IMR-90 (cell line): ENCODE results near the gene PCDHA1. TPM values are rescaled to one million over a fixed set of nuclear protein-coding genes. Genes with fewer than 3 reads are reported as not detected.

ENCODE experiments used
- ATAC-seq: fragments of 200-7000 bp; cut with Tn5 transposase; 2 replicates; pipeline ENCODE4 v1.9.1; 2020; ENCODE audit warnings: low read depth, mild to moderate bottlenecking, moderate library complexity
- BruUV-seq: library from RNA; stranded (reverse); fragments of 400-500 nt; replicated peaks from 2 replicates; lab custom pipeline; 2021; lab: Mats Ljungman, UMichigan
- CTCF ChIA-PET: fragments of 300-600 bp; formaldehyde crosslinking; extraction: SDS; loops from one replicate; lab custom pipeline; 2021; ENCODE audit warnings: antibody characterized with exemption; lab: Yijun Ruan, JAX
- POLR2A ChIA-PET: fragments of 300-600 bp; sonication (Branson Sonifier 250); formaldehyde crosslinking; loops from one replicate; lab custom pipeline; 2022; ENCODE audit warnings: antibody characterized with exemption; ENCODE audit not compliant: unreplicated experiment; lab: Charles Lee
- DNase-seq: peaks from one replicate; pipeline ENCODE4 v3.0.0; 2013
- H2AFZ ChIP-seq: replicated peaks from 2 replicates; pipeline ENCODE3; 2013; ENCODE audit warnings: low read length, mild to moderate bottlenecking; ENCODE audit not compliant: poor library complexity
- H2AK5ac ChIP-seq: 2 replicates; pipeline ENCODE4 v1.6.1; 2013; ENCODE audit warnings: low read depth, low read length, inconsistent platforms
- H2AK9ac ChIP-seq: replicated peaks from 2 replicates; pipeline ENCODE3; 2013; ENCODE audit warnings: mild to moderate bottlenecking, low read depth, low read length, moderate library complexity; ENCODE audit not compliant: poor library complexity
- H2BK120ac ChIP-seq: 2 replicates; pipeline ENCODE4 v1.6.1; 2013; ENCODE audit warnings: low read depth, low read length, inconsistent platforms
- H2BK15ac ChIP-seq: 3 replicates; pipeline ENCODE4 v1.6.1; 2013; ENCODE audit warnings: low read depth, low read length, inconsistent platforms
- H2BK20ac ChIP-seq: 2 replicates; pipeline ENCODE4 v1.6.1; 2013; ENCODE audit warnings: low read depth, mild to moderate bottlenecking, inconsistent platforms, low read length, moderate library complexity
- H2BK5ac ChIP-seq: 2 replicates; pipeline ENCODE4 v1.6.1; 2013; ENCODE audit warnings: mild to moderate bottlenecking, low read depth, low read length, inconsistent platforms; ENCODE audit not compliant: poor library complexity, severe bottlenecking
- H3K14ac ChIP-seq: replicated peaks from 2 replicates; pipeline ENCODE4 v1.6.1; 2013; ENCODE audit warnings: low read depth, low read length, inconsistent platforms
- H3K18ac ChIP-seq: 2 replicates; pipeline ENCODE4 v1.6.1; 2013; ENCODE audit warnings: low read depth, low read length, control low read depth
- H3K23ac ChIP-seq: 2 replicates; pipeline ENCODE4 v1.6.1; 2013; ENCODE audit warnings: low read depth, low read length, inconsistent platforms
- H3K27ac ChIP-seq: 2 replicates; pipeline ENCODE4 v1.5.1; 2013; ENCODE audit warnings: mild to moderate bottlenecking, control low read depth, low read length; ENCODE audit not compliant: insufficient read depth
- H3K27me3 ChIP-seq: 2 replicates; pipeline ENCODE4 v1.6.1; 2013; ENCODE audit warnings: low read length; ENCODE audit not compliant: control insufficient read depth, insufficient read depth
- H3K36me3 ChIP-seq: 2 replicates; pipeline ENCODE4 v1.6.1; 2013; ENCODE audit warnings: low read length, mixed read lengths; ENCODE audit not compliant: control insufficient read depth, insufficient read depth
- H3K4ac ChIP-seq: 2 replicates; pipeline ENCODE4 v1.6.1; 2013; ENCODE audit warnings: low read depth, low read length, inconsistent platforms
- H3K4me1 ChIP-seq: 2 replicates; pipeline ENCODE4 v1.6.1; 2013; ENCODE audit warnings: low read length, mixed read lengths; ENCODE audit not compliant: control insufficient read depth, insufficient read depth
- H3K4me2 ChIP-seq: 2 replicates; pipeline ENCODE4 v1.6.1; 2013; ENCODE audit warnings: low read depth, mild to moderate bottlenecking, control low read depth, low read length, moderate library complexity
- H3K4me3 ChIP-seq: 2 replicates; pipeline ENCODE4 v1.5.1; 2013; ENCODE audit warnings: low read depth, mild to moderate bottlenecking, control low read depth, low read length, moderate library complexity; ENCODE audit not compliant: insufficient read depth
- H3K56ac ChIP-seq: 2 replicates; pipeline ENCODE4 v1.6.1; 2013; ENCODE audit warnings: low read length, inconsistent platforms; ENCODE audit not compliant: insufficient read depth; ENCODE audit errors: extremely low read depth
- H3K79me1 ChIP-seq, 2 experiments: 2 replicates each; pipeline ENCODE4 v1.6.1; 2013; ENCODE audit warnings: low read length in 2 of 2, inconsistent platforms in 1 of 2, low read depth in 1 of 2
- H3K9ac ChIP-seq: 2 replicates; pipeline ENCODE4 v1.6.1; 2013; ENCODE audit warnings: low read depth, low read length, control low read depth
- H3K9me1 ChIP-seq: 2 replicates; pipeline ENCODE4 v1.6.1; 2013; ENCODE audit warnings: low read length, inconsistent platforms; ENCODE audit not compliant: insufficient read depth
- H3K9me3 ChIP-seq: 2 replicates; pipeline ENCODE4 v1.6.1; 2013; ENCODE audit warnings: low read length; ENCODE audit not compliant: control insufficient read depth, insufficient read depth
- H4K20me1 ChIP-seq: 2 replicates; pipeline ENCODE4 v1.6.1; 2013; ENCODE audit warnings: low read length, inconsistent platforms; ENCODE audit not compliant: insufficient read depth
- H4K5ac ChIP-seq: 2 replicates; pipeline ENCODE4 v1.6.1; 2013; ENCODE audit warnings: mild to moderate bottlenecking, low read depth, low read length, control low read depth
- H4K8ac ChIP-seq, 2 experiments: 2 replicates each; pipeline ENCODE4 v1.6.1; 2013; ENCODE audit warnings: low read depth in 2 of 2, low read length in 2 of 2, control low read depth in 1 of 2, inconsistent platforms in 1 of 2
- H4K91ac ChIP-seq: 2 replicates; pipeline ENCODE4 v1.6.1; 2013; ENCODE audit warnings: low read depth, low read length, inconsistent platforms; ENCODE audit not compliant: insufficient read depth
- CEBPB ChIP-seq: IDR thresholded peaks from 2 replicates; pipeline ENCODE4 v1.6.1; 2012; ENCODE audit warnings: low read depth, low read length, improper control_type of control experiment
- MAFK ChIP-seq: IDR thresholded peaks from 2 replicates; pipeline ENCODE4 v1.6.1; 2012; ENCODE audit warnings: low read depth, low read length, improper control_type of control experiment
- MAZ ChIP-seq: IDR thresholded peaks from 2 replicates; pipeline ENCODE4 v1.6.1; 2012; ENCODE audit warnings: low read depth, mild to moderate bottlenecking, low read length, improper control_type of control experiment, moderate library complexity, borderline replicate concordance
- POLR2A ChIP-seq: IDR thresholded peaks from 2 replicates; pipeline ENCODE4 v1.6.1; 2012; ENCODE audit warnings: mild to moderate bottlenecking, low read depth, low read length
- RCOR1 ChIP-seq: IDR thresholded peaks from 2 replicates; pipeline ENCODE4 v1.6.1; 2012; ENCODE audit warnings: mild to moderate bottlenecking, low read length, improper control_type of control experiment; ENCODE audit not compliant: insufficient replicate concordance
- RFX5 ChIP-seq: IDR thresholded peaks from 2 replicates; pipeline ENCODE4 v1.8.0; 2012; ENCODE audit warnings: low read depth, mild to moderate bottlenecking, low read length, moderate library complexity
- WGBS, 2 experiments: methylation state at CpG; one replicate each; pipeline versions ENCODE4 v1.1.5 to v1.1.7; 2013; ENCODE audit warnings: missing lambda C conversion rate in 2 of 2; ENCODE audit not compliant: insufficient read length in 1 of 2; ENCODE audit errors: extremely low coverage in 2 of 2; 5-methylcytosine and 5-hydroxymethylcytosine counted together
- dilution Hi-C: fragments of 300-500 bp; cut with HindIII; formaldehyde crosslinking; loops from one replicate; pipeline ENCODE4 v1.14.3; 2018; ENCODE audit warnings: low sequenced_read_pairs; ENCODE audit not compliant: unreplicated experiment
- in situ Hi-C: fragments of 300-500 bp; cut with MboI; formaldehyde crosslinking; loops from 3 replicates; pipeline ENCODE4 v1.14.3; 2019; ENCODE audit warnings: low sequenced_read_pairs, inconsistent platforms, mixed read lengths
- intact Hi-C: fragments of 100-400 bp; cut with micrococcal nuclease; formaldehyde crosslinking; loops from 2 replicates; pipeline ENCODE4 v1.10.0; 2022
- polyA plus RNA-seq, 3 experiments: library from polyadenylated mRNA; depleted of rRNA; stranded (reverse); fragments of >200 nt; gene quantifications; 2 replicates each; pipeline ENCODE4 v1.2.3, GENCODE V29; 2012; ENCODE audit warnings: low replicate concordance in 1 of 3
- total RNA-seq: library from RNA; depleted of rRNA; stranded (reverse); fragments of >200 nt; gene quantifications from 2 replicates; pipeline ENCODE4 v1.2.3, GENCODE V29; 2012
- TF ChIP-seq, protein P1 (sequence below): fragments of 150-350 bp; IDR thresholded peaks from 2 replicates; pipeline ENCODE4 v1.6.1; 2017; ENCODE audit warnings: mild to moderate bottlenecking, antibody characterized with exemption, low read length, low read depth

PCDHA1 gene
- total and polyA plus RNA-seq, 2 of the 4 experiments (the other 2 are of a cell fraction): under 0.01 to 0.05 TPM

DNA sequence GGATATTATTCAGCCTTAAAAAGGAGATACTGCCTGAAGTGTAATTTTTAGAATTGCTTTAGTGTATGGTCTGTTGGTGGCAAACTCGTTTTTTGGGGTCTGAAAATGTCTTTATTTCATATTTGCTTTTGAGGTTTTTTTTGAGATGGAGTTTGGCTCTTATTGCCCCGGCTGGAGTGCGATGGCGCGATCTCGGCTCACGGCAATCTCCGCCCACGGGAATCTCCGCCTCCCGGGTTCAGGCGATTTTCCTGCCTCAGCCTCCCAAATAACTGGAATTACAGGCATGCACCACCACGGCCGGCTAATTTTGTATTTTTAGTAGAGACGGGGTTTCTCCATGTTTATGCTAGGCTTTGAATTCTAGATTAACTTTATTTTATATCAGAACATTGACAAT lies 245.1 kb downstream of the PCDHA1 start:
- H3K9ac ChIP-seq: no peak overlapping the region
- no peak overlapping the region for H4K5ac ChIP-seq
- no peak overlapping the region for H2BK20ac ChIP-seq
- no peak overlapping the region for H3K56ac ChIP-seq
- no peak overlapping the region for H3K14ac ChIP-seq
- no peak overlapping the region for H3K23ac ChIP-seq
- no peak overlapping the region for H3K4me3 ChIP-seq
- no peak overlapping the region for H3K27ac ChIP-seq
- no peaks in the 10 kb centered on the region for H3K27me3 ChIP-seq
- H3K79me1 ChIP-seq: no peaks in the 10 kb centered on the region
- WGBS, 2 experiments: no CpG with 5 or more reads among the region's 15 CpGs
- H2BK15ac ChIP-seq: no peak overlapping the region
- no peak overlapping the region for H4K8ac ChIP-seq
- no peaks in the 10 kb centered on the region for H4K20me1 ChIP-seq
- no peaks in the 10 kb centered on the region for H3K4me1 ChIP-seq
- H2AK5ac ChIP-seq: no peak overlapping the region
- no peak overlapping the region for H4K91ac ChIP-seq
- ChIA-PET POLR2A (no interaction called here), CTCF (no interaction called here)
- no peak for ATAC-seq
- H3K9me3 ChIP-seq: peaks cover 7% of the 10 kb centered on the region; the same call in 1 of the 2 replicates
- H3K18ac ChIP-seq: no peak overlapping the region
- no peak overlapping the region for H2AK9ac ChIP-seq
- in situ Hi-C loops (no loop called here), intact Hi-C loops (no loop called here), dilution Hi-C loops (no loop called here)
- no peak for DNase-seq
- H2BK120ac ChIP-seq: no peak overlapping the region
- H3K9me1 ChIP-seq: no peaks in the 10 kb centered on the region
- no TSS peak for BruUV-seq
- TF ChIP-seq CEBPB: no peak
- TF ChIP-seq, protein P1, sequence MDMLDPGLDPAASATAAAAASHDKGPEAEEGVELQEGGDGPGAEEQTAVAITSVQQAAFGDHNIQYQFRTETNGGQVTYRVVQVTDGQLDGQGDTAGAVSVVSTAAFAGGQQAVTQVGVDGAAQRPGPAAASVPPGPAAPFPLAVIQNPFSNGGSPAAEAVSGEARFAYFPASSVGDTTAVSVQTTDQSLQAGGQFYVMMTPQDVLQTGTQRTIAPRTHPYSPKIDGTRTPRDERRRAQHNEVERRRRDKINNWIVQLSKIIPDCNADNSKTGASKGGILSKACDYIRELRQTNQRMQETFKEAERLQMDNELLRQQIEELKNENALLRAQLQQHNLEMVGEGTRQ: no peak
- TF ChIP-seq POLR2A: no peak
- TF ChIP-seq RFX5: no peak
- no peak for TF ChIP-seq RCOR1
- no peak for TF ChIP-seq MAFK
- TF ChIP-seq MAZ: no peak
- no peaks in the 10 kb centered on the region for H3K36me3 ChIP-seq
- H3K4ac ChIP-seq: no peak overlapping the region
- no peak overlapping the region for H2AFZ ChIP-seq
- H2BK5ac ChIP-seq: no peak overlapping the region
- H3K4me2 ChIP-seq: no peak overlapping the region
